SK-N-SH (cell line): Measurements from ENCODE around the gene GDPD2.

Experiments
- EP300 ChIP-seq, 2 experiments: IDR thresholded peaks; 2 replicates each; pipeline versions ENCODE4 v1.4.0 to v1.6.1; 2012; ENCODE audit warnings: borderline replicate concordance in 1 of 2, low read depth in 1 of 2, low read length in 1 of 2
- EZH2phosphoT487 ChIP-seq: fragments of 200-600 bp; sonication (generic); IDR thresholded peaks from 2 replicates; pipeline ENCODE4 v1.6.1; 2017; ENCODE audit warnings: low read depth, mixed run types, mild to moderate bottlenecking, antibody characterized with exemption, moderate library complexity, borderline replicate concordance
- JUND ChIP-seq: IDR thresholded peaks from 2 replicates; pipeline ENCODE4 v1.4.0; 2012
- TF ChIP-seq, protein P1 (sequence below): fragments of 200-600 bp; sonication (generic); IDR thresholded peaks from 2 replicates; pipeline ENCODE4 v1.6.1; 2017; ENCODE audit warnings: antibody characterized with exemption, mild to moderate bottlenecking, moderate library complexity

DNA sequence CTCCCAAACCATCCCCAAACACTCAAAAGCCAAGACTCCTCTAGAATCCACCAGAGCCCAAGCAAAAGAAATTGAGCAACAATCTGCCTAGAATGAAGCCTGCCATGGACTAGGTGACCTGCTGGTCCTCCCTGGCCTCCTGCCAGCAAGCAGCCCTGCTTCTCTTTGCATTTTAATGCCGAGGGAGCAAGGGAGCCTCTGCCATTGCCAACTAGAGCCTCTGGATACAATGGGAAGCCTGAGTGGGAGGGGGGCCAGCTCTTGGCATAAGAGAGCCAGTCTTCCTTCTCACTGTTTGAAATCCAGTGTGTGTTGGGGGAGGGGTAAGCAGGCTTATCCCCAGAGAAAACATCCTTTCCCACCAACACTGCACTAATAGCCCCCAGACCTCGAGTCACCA lies 1.5 kb upstream of the GDPD2 start:
- TF ChIP-seq EZH2phosphoT487: no peak
- TF ChIP-seq, protein P1, sequence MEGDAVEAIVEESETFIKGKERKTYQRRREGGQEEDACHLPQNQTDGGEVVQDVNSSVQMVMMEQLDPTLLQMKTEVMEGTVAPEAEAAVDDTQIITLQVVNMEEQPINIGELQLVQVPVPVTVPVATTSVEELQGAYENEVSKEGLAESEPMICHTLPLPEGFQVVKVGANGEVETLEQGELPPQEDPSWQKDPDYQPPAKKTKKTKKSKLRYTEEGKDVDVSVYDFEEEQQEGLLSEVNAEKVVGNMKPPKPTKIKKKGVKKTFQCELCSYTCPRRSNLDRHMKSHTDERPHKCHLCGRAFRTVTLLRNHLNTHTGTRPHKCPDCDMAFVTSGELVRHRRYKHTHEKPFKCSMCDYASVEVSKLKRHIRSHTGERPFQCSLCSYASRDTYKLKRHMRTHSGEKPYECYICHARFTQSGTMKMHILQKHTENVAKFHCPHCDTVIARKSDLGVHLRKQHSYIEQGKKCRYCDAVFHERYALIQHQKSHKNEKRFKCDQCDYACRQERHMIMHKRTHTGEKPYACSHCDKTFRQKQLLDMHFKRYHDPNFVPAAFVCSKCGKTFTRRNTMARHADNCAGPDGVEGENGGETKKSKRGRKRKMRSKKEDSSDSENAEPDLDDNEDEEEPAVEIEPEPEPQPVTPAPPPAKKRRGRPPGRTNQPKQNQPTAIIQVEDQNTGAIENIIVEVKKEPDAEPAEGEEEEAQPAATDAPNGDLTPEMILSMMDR: no peak
- TF ChIP-seq EP300 (IDR thresholded peaks at IDR 0.05; ENCODE audit: borderline replicate concordance in 1 of 2, low read depth in 1 of 2, low read length in 1 of 2): no peak
- TF ChIP-seq JUND: no peak
